HL-60 (cell line): ENCODE measurements around the gene TIGD4.

Source experiments
- GABPA ChIP-seq: IDR thresholded peaks from 2 replicates; pipeline ENCODE4 v1.6.1; 2012; ENCODE audit warnings: low read depth
- POLR2AphosphoS5 ChIP-seq: IDR thresholded peaks from 2 replicates; pipeline ENCODE4 v1.6.1; 2012; ENCODE audit warnings: low read depth
- SPI1 ChIP-seq: IDR thresholded peaks from 2 replicates; pipeline ENCODE4 v1.6.1; 2012; ENCODE audit warnings: low read depth, mild to moderate bottlenecking, borderline replicate concordance
- TF ChIP-seq, protein P1 (sequence below): IDR thresholded peaks from one replicate; pipeline ENCODE4 v1.5.1; 2011; ENCODE audit warnings: low read length, control low read depth, inconsistent platforms; ENCODE audit not compliant: insufficient read depth
- TF ChIP-seq, protein P2 (sequence below): IDR thresholded peaks from 2 replicates; pipeline ENCODE4 v1.6.1; 2012; ENCODE audit warnings: low read depth; ENCODE audit not compliant: insufficient replicate concordance

DNA sequence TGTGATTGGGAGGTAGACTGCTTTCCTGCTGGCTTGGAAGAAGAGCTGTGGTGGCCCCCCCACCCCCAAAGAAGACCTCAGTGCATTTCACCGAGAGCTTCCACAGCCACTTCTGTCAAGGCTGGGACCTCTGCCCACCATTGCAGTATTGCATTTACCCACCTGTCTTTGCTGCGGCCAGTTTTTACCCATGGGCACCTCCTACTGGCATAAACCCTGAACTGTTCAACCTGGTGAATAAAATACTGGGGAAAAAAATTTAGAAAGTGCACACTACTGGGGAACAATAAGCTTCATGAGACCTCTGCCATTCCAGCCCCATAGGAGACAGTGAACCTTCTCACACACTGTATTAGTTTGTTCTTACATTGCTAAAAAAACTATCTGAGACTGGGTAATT is 40.5 kb upstream of the TIGD4 start:
- TF ChIP-seq, protein P1, sequence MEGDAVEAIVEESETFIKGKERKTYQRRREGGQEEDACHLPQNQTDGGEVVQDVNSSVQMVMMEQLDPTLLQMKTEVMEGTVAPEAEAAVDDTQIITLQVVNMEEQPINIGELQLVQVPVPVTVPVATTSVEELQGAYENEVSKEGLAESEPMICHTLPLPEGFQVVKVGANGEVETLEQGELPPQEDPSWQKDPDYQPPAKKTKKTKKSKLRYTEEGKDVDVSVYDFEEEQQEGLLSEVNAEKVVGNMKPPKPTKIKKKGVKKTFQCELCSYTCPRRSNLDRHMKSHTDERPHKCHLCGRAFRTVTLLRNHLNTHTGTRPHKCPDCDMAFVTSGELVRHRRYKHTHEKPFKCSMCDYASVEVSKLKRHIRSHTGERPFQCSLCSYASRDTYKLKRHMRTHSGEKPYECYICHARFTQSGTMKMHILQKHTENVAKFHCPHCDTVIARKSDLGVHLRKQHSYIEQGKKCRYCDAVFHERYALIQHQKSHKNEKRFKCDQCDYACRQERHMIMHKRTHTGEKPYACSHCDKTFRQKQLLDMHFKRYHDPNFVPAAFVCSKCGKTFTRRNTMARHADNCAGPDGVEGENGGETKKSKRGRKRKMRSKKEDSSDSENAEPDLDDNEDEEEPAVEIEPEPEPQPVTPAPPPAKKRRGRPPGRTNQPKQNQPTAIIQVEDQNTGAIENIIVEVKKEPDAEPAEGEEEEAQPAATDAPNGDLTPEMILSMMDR, result no peak
- TF ChIP-seq, protein P2, sequence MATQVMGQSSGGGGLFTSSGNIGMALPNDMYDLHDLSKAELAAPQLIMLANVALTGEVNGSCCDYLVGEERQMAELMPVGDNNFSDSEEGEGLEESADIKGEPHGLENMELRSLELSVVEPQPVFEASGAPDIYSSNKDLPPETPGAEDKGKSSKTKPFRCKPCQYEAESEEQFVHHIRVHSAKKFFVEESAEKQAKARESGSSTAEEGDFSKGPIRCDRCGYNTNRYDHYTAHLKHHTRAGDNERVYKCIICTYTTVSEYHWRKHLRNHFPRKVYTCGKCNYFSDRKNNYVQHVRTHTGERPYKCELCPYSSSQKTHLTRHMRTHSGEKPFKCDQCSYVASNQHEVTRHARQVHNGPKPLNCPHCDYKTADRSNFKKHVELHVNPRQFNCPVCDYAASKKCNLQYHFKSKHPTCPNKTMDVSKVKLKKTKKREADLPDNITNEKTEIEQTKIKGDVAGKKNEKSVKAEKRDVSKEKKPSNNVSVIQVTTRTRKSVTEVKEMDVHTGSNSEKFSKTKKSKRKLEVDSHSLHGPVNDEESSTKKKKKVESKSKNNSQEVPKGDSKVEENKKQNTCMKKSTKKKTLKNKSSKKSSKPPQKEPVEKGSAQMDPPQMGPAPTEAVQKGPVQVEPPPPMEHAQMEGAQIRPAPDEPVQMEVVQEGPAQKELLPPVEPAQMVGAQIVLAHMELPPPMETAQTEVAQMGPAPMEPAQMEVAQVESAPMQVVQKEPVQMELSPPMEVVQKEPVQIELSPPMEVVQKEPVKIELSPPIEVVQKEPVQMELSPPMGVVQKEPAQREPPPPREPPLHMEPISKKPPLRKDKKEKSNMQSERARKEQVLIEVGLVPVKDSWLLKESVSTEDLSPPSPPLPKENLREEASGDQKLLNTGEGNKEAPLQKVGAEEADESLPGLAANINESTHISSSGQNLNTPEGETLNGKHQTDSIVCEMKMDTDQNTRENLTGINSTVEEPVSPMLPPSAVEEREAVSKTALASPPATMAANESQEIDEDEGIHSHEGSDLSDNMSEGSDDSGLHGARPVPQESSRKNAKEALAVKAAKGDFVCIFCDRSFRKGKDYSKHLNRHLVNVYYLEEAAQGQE, result no peak
- TF ChIP-seq POLR2AphosphoS5 (no peak), SPI1 (no peak), GABPA (no peak)
